HG03354 (cell line): ENCODE results near the gene AP1B1.
"Not testable (repeated sequence)": the region's sequence is repeated elsewhere in the genome, so short reads cannot be mapped to it uniquely, and the experiment has no call there.

Experiments
- ATAC-seq: cut with Tn5 transposase; IDR thresholded peaks from one replicate; pipeline ENCODE4 v1.9.1; 2021; ENCODE audit warnings: mild to moderate bottlenecking; ENCODE audit not compliant: unreplicated experiment, poor library complexity, severe bottlenecking

Gene AP1B1

DNA sequence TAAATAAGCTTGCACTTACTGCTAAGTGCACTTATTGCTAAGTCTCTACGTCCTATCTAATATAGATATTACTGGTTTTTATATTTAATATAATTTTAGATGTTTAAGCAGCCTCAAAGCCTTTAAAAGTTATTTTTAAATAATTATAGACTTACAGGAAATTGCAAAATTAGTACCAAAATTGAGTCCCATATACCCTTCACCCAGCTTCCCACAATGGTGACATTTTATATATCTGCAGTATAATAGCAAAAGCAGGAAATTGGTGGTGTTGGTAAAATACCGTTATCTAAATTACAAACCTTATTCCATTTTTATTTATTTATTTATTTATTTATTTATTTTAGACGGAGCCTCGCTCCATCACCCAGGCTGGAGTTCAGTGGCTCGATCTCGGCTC is 1.9 kb upstream of the AP1B1 start:
- ATAC-seq, result no peak

DNA sequence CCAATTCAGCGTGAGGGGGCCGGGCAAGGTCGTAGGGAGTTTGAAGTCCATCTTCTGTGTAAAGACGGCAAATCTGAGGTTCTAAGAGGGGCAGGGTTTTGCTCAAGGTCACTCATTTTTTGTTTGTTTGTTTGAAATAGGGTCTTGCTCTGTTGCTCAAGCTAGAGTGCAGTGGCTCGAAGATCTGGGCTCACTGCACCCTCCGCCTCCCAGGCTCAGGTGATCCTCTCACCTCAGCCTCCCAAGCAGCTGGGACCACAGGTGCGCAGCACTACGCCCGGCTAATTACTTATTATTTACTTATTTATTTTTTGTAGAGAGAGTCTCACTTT is 355 bp upstream of the AP1B1 start:
- ATAC-seq, result peak; percentile 18

DNA sequence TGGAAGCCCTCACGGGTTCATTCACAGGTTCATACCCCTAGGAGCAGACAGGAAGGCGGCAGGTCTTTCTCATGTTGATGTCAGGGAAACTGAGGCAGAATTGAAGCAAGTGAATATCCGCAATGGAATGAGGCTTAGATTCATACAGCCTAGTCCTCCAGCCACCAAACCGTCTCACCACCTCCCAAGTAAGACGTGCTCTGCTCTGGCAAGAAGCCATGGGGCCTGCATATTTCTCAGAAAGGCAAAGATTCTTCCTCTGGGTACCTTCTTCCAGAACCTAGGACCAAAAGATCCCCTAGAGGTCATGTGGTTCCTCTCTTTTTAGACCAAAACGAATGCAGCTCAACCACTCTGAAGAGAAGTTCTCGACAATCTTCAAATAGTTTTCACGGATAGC is 1.7 kb downstream of the AP1B1 start:
- no peak for ATAC-seq

DNA sequence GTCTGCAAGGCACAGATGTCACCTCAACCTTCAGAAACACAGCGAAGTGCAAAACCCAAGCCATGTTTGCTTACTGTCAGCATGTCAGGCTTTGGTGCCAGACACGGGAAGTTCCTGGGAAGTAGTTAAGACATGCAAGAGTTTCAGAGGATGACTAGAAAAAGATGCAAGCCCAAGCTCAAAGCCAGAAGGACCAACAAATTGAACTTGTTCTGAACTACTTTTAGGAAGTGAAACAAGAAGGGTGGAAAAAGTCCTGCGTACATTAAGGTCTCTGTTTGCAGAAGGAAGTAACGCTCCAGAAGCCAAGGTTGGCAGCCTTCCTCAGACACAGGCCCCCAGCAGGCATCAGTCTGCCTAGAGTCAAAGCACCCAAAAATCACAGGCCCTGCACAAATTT is 2.6 kb downstream of the AP1B1 start:
- peak; percentile 50 for ATAC-seq

DNA sequence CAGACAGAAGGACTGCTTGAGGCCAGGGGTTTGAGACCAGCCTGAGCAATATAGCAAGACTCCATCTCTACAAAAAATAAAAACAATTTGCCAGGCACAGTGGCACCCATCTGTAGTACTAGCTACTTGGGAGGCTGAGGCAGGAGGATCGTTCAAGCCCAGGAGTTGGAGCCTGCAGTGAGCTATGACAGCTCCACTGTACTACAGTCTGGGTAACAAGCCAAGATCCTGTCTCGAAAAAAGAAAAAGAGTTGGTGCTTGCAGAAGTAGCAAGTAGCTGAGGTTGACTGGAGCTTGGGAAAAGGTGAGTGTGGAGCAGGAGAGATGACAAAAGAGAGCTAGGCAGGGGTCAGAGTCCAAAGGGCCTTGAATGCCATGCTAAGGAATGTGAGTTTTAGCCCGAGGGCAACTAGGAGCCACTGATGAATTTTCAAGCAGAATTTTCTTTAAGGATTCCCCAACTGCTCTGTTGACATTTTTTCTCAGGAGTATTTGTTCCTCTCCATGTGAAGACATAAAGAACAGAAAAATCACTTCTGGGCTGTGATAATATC is 3.1 kb downstream of the AP1B1 start:
- no peak for ATAC-seq

DNA sequence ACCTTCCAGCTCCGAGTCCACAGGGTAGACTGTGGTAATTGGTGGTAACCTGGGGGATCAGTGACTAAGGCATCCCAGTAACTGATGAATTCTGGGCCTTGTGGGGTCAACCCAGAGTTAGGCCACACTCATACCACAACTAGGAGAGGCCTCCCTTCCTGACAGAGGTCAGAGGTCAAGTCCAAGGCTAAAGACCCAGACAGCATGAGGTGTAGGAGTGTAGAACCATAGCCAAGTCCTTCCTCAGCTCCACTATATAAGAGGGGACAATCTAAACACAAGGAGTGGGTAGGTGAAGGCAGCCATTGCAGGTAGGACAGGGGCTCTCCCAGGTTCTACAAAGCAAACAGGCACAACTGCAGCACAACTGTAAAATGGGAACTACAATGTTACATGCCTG is 4.6 kb downstream of the AP1B1 start:
- no peak for ATAC-seq

DNA sequence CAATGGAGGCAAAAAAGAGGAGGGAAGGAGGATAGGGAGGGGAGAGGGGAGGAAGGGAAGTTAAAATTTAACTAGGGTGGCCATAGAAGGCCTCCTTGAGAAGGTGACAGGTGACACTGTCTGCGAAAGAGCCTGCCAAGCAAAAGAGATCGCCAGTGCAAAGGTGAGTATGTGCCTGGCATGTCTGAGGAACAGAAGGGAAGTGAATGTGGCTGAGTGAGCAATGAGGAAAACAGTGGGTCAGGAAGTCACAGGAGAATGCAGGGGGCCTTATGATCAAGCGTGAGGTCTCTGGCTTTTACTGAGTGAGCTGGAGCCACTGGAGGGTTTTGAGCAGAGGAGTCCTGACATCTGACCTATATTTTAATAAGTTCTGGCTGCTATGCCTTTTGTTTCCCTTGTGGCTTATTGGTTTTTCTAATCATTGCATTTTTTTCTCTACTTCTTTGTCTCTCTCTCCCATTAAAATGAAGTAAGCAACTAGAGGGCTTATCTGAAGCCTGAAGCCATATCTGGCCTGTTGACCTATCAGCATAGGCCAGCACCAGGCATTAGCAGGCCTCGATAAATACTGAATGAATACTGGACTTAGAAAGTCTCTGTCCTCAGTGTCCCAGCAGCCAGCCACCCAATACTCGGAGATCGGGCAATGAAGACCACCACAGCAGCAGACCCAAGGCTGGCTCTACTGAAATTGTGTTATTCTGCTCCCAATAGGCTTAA is 5.6 kb downstream of the AP1B1 start:
- no peak for ATAC-seq

DNA sequence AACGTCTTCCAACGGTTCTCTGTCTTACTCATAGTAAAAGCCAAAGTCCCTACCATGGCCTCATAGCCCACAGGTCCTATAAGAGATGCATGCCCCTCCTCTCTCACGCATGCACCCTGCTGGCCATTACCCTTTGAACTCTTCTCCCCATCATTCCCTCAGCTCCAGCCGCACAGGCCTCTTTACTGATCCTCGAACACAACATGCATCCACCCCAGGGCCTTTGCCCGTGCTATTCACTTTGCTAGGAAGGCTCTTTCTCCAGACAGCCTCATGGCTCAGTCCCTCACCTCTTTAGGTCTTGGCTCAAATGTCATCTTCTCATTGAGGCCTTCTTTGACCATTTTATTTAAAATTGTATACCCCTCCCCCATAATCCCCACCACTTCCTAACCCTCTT is 7.5 kb downstream of the AP1B1 start:
- no peak for ATAC-seq

DNA sequence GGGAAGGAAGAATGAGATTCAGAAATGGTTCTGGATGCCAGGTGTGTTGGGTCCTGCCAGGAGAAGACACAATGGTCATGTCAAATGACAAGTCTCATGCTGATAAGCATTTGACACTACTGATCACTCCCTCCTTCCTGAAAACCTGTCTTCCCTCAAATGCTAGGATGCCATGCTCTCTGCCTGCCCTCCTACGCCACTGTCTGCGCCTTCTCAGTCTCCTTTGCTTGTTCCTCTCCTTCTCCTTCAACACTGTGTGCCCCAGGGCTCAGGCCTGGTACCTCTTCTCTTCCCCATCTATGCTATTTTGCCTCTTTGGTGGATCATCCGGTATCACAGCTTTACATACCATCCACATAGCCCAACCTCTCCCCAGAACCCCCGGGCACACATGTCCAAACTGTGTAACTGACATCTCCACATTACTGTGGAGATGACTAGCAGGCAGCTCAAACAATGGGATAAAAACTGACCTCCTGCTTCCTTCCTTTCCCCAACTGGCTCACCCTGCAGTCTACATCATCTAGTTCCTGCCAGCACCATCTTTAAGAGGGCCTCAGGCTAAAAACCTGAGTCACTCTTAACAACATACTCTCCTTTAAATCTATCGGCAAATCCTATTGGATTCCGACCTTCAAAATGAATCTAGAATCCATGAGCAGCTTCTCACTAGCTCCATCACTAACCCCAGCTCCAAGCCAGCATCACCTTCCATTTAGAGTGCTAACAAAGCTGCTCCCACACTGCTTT is 8.2 kb downstream of the AP1B1 start:
- ATAC-seq, result no peak

DNA sequence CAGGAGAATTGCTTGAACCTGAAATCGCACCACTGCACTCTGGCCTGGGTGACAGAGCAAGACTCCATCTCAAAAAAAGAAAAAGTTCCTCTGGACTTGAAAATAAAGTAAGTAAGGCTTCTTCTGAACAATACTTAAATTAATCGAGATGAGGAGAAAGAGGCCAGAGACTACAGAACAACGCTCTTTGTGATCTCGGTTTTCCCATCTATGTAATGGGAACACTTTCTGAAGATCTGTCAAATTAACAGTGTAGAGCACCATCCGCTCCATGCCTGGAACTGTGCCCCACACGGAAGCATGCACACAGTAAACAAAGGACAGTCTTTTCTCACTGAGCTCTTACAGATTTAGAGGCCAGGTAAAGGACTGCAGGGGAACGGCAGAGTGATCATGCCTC is 9.1 kb downstream of the AP1B1 start:
- no peak for ATAC-seq

DNA sequence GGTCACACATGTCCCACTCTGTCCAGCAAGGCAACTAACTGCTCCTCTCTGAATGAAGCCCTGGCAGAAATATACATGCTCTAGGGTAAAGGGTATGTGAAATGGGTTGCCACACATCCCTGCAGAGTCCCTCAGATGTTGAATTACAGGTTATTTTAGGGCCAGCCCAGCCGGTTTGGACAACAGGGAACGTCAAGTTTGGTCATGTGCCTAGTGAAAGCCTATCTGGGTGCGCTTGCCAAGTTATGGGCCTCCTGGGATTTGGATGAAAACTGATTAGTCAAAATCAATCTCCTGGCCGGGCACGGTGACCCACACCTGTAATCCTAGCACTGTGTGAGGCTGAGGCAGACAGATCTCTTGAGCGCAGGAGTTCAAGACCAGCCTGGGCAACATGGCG is 10.4 kb downstream of the AP1B1 start:
- no peak for ATAC-seq

DNA sequence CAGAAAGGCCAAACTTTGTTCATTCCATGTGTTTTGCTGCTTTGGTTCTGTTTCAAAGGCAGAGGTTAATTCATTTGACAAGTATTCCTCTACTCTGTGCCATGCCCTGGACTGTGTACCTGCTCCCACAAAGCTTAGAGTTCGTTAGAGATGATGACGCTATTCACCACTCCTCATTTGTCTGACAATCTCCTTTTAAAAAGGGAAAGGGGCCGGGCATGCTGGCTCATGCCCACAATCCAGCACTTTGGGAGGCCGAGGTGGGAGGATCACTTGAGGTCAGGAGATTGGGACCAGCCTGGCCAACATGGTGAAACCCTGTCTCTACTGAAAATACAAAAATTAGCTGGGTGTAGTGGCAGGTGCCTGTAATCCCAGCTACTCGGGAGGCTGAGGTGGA is 11.7 kb downstream of the AP1B1 start:
- ATAC-seq, result not testable (repeated sequence)

DNA sequence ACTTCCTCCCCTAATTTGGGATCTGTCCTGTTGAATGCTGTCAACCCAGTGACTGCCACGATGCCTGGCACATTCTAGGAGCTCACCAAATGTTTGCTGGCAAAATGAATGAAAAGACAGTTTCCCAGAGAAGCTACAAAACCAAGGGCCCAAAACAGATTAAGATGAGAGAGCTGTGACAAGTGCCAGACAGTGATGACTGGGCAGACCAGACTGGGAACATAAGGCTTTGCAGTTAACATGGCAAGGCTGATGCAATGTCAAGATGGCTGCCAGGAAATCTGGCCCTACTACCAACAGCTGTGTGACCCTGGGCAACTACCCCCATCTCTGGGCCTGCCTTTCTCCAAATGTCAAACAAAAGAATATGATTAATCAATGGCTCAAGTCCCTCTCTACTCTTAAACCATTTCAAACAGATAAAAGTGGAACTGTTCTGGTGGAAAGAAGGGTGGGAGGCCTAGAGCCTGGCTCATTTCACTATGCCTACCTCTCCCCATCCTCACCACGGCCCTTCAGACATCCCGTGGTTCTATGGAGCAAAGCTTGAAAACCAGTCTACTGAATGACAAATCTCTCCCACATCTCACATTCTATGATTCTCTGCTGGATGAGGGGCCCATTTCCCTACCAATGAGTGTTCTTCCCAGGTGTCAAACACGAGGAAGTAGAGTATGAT is 12.8 kb downstream of the AP1B1 start:
- no peak for ATAC-seq

DNA sequence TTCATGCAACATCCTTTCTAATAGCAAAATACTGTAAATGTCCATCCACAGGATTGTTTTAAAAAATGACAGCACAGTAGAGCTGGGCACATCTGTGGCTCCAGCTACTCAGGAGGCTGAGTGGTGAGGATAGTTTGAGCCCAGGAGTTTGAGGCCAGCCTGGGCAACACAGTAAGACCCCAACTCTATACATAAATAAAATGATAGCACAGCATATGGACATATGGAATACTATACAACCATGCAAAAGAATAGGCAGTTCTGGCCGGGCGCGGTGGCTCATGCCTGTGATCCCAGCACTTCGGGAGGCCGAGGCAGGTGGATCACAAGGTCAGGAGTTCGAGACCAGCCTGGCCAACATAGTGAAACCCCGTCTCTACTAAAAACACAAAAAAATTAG is 13.6 kb downstream of the AP1B1 start:
- not testable (repeated sequence) for ATAC-seq

DNA sequence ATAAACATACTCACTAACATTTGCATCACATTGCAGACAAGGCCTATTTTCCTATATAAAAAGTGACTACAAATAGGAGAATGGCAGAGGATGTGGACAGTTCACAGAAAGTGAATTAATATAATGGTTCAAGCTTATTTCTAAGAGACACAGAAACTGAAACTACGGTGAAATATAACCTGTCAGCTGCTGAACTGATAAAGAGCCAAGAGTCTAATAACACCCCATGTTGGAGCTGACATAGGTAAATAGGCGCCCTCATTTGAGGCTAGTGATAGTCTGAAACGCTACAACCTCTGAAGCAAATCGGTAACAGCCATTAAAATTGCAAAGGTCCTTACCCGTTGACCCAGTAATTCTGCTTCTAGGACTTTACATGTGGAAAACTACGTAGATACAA is 14.0 kb downstream of the AP1B1 start:
- ATAC-seq, result no peak

DNA sequence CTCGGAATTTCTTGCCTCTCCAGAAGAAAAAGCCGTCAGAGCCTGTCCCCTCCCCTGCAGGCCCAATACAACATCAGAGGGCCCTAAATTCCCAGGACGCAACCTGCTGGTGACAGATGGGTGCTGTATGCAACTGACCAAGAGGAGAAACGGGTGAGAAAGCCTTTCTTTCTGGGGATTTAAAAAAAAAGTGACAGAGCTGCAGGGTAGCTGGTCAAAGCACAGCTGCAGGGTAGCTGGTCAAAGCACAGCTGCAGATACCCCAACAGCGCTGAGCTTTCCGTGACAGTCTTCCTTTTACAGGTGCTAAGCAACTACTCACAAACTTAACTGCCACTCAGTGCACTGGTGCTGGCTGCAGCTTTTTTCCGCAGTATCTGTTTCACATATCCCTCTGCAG is 17.8 kb downstream of the AP1B1 start:
- ATAC-seq, result peak; percentile 54

DNA sequence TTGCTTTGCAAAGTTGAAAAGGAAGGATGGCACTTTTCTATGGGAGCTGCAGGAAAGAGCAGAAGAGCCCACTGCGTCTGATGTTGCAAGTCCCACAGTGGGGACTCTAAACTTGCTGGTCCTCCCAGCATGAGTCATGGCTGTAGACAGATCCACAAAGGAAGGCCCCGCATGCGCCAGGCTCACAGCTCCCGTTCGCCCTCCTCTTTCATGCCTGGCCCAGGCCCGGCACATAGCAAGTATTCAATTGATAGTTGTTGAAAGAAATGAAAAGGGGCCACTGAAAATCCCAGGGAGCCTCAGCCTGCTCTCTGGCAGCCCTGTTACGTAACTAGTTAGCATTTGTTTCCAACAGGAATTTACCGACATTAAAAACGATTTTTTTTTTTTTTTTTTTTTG is 18.9 kb downstream of the AP1B1 start:
- no peak for ATAC-seq

DNA sequence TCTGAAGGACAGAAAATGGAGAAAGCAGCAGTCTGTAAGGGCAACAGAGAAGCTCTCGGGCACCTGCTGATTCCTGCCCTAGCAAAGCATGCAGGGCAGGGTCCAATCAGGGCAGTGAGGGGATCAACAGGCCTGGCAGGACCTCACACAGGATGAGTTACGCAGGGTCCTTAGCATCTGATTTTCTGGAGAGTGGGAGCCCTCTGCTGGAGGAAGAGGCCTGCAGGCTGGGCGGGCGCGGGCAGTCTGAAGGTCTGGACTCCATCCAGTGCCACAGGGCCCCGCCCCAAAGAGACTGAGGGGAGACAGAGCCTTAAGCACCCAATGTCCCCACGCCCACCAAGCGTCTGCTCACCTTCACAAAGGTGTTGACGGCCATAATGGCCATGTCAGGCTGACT is 28.9 kb downstream of the AP1B1 start:
- ATAC-seq, result no peak

DNA sequence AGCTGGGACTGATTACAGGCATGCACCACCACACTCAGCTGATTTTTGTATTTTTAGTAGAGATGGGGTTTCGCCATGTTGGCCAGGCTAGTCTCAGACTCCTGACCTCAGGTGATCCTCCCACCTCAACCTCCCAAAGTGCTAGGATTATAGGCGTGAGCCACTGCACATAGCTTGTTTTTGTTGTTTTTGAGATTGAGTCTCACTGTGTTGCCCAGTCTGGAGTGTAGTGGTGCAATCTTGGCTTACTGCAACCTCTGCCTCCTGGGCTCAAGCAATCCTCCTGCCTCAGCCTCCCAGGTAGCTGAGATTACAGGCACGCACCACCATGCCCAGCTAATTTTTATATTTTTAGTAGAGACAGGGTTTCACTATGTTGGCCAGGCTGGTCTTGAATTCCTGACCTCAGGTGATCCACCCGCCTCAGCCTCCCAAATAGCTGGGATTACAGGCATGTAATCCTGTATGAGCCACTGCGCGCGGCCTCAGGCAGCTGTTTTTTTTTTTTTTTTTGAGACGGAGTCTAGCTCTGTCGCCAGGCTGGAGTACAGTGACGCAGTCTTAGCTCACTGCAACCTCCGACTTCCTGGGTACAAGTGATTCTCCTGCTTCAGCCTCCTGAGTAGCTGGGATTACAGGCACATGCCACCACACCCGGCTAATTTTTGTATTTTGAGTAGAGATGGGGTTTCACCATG is 31.0 kb downstream of the AP1B1 start:
- ATAC-seq, result not testable (repeated sequence)

DNA sequence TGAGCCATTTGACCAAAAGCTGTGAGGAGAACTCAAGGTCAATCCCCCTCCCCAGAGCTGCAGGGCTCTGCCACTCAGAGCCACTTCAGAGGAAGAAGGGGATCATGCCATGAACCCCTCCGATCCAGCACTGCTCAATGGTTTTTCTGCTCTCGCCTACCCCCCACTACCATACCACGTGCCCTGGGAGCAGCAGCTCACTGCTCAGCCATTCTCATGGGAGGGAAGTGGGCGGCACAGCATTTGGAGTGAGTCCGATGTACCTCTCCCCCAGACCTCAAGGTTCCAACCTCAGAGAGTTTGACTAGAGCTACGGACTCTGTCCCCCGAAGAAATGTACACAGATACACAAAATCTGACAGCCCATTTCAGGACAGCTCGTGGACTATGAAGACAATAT is 34.5 kb downstream of the AP1B1 start:
- ATAC-seq, result no peak
